Measurements from ENCODE around the gene SORCS1. TPM values are rescaled to one million over a fixed set of nuclear protein-coding genes. Genes with fewer than 3 reads are reported as not detected.

Gene SORCS1
- total RNA-seq, 4 donors from 2014 or later, result 0.26 to 9.4 (median 3.8) TPM

- intact Hi-C loops (cut with DNase I; ENCODE audit: low total_unique reads), result no loop called here
- H3K4me1 ChIP-seq, result no peaks in the 10 kb centered on the region
- TF ChIP-seq CTCF (IDR thresholded peaks at IDR 0.05), result no peak
- no peak for TF ChIP-seq POLR2A (IDR thresholded peaks at IDR 0.05)
Observed at GRCh38 chr10:106661767-106662140, 502.8 kb downstream of the SORCS1 start.

DNA sequence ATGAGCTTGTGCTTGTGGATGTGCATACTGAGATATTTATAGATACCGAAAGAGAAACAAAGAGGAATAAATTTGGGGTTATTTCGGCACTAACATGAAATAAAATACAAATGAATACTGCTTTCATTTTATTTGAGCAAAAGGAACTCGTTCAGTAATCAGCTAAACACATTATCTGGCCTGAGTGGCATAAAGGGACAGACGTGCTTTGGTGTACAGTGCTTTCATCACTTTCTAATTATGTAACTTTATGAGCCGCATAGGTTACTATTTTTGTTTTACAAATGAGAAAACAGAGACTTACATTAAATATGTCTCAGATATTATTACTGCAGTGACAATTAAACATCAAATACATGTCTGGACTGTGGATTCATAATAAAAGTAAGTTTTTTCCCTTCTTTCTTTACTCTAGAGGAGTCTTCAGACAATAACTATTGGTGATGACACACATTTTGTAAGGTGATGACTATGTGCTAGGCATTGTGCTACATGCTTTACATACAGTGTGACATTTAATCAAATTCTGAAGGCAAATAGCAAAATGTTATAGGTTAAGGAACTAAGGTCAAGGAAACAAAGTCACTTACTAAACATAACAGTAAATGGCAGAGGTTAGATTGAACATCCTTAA lies 503.3 kb downstream of the SORCS1 start:
- Histone ChIP-seq H3K9me3 (no peaks in the 10 kb centered on the region), H3K4me3 (no peak overlapping the region), H3K27ac (no peak overlapping the region), H3K4me1 (no peaks in the 10 kb centered on the region), H3K36me3 (no peaks in the 10 kb centered on the region), H3K27me3 (no peaks in the 10 kb centered on the region)
- TF ChIP-seq POLR2A (IDR thresholded peaks at IDR 0.05), result no peak
- TF ChIP-seq CTCF (IDR thresholded peaks at IDR 0.05), result no peak
- no peak for DNase-seq
- intact Hi-C loops (cut with DNase I; ENCODE audit: low total_unique reads), result no loop called here

More at GRCh38 chr10:106661767-106662140, 502.8 kb downstream of the SORCS1 start:
- DNase-seq, result no peak
- Histone ChIP-seq H3K4me3 (no peak overlapping the region), H3K9me3 (no peaks in the 10 kb centered on the region), H3K36me3 (no peaks in the 10 kb centered on the region), H3K27me3 (no peaks in the 10 kb centered on the region), H3K27ac (no peak overlapping the region)

DNA sequence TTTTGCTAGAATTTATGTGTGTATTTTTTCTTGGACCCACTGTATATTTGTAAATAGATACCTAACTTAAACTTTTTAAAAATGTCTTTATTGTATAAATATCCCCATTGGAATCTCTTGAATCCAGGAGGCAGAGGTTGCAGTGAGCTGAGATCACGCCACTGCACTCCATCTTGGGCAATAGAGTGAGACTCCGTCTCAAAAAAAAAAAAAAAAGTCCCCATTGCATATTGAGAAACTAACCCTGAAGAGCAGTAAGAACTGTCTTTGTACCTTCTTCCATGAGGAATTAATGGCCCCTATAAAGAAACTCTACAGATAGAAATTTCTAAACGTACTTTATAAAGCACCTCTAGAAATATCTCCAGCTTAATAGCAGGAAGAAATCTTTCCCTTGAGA lies 504.0 kb downstream of the SORCS1 start:
- no peak for DNase-seq
- no peaks in the 10 kb centered on the region for H3K36me3 ChIP-seq
- H3K4me1 ChIP-seq, result no peaks in the 10 kb centered on the region
- H3K27ac ChIP-seq, result no peak overlapping the region
- intact Hi-C loops (cut with DNase I; ENCODE audit: low total_unique reads), result no loop called here
- no peaks in the 10 kb centered on the region for H3K27me3 ChIP-seq
- TF ChIP-seq POLR2A (IDR thresholded peaks at IDR 0.05), result no peak
- no peak for TF ChIP-seq CTCF (IDR thresholded peaks at IDR 0.05)
- no peaks in the 10 kb centered on the region for H3K9me3 ChIP-seq
- H3K4me3 ChIP-seq, result no peak overlapping the region

- Histone ChIP-seq H3K36me3 (no peaks in the 10 kb centered on the region), H3K4me3 (no peak overlapping the region), H3K27ac (no peak overlapping the region), H3K4me1 (no peaks in the 10 kb centered on the region), H3K27me3 (no peaks in the 10 kb centered on the region), H3K9me3 (no peaks in the 10 kb centered on the region)
- no peak for DNase-seq
- TF ChIP-seq CTCF (IDR thresholded peaks at IDR 0.05), result no peak
- no peak for TF ChIP-seq POLR2A (IDR thresholded peaks at IDR 0.05)
- intact Hi-C loops (cut with DNase I; ENCODE audit: low total_unique reads), result no loop called here
Observed at GRCh38 chr10:106655636-106656035, 508.9 kb downstream of the SORCS1 start.

DNA sequence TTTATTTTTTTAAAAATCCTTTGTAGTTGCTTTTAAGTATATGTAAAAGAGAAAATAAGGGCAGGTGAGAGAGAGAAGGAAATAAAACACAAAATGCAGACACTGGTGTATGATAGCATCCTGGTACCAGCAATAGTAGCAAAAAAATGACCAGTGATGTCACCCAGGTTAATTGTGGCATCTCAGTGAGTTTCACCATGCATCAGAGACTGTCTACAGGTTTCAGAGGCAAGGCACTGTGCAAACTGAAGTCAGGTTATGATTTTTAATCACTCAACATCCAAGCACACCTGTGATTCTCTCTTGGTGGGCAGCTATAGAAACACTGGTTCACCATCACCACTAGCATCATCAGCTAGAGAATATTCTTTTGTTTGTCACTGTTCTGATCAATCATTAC lies 509.3 kb downstream of the SORCS1 start:
- no peaks in the 10 kb centered on the region for H3K4me1 ChIP-seq
- H3K27ac ChIP-seq, result no peak overlapping the region
- no peak overlapping the region for H3K4me3 ChIP-seq
- TF ChIP-seq CTCF (IDR thresholded peaks at IDR 0.05) (no peak), POLR2A (IDR thresholded peaks at IDR 0.05) (no peak)
- no peaks in the 10 kb centered on the region for H3K27me3 ChIP-seq
- H3K36me3 ChIP-seq, result no peaks in the 10 kb centered on the region
- intact Hi-C loops (cut with DNase I; ENCODE audit: low total_unique reads), result no loop called here
- no peak for DNase-seq
- no peaks in the 10 kb centered on the region for H3K9me3 ChIP-seq
